Testis (tissue), 2 donors: ENCODE measurements around the gene BDH2.

ENCODE experiments used
- POLR2A ChIP-seq: fragments of 450-650 bp; IDR thresholded peaks from one replicate; pipeline ENCODE4 v1.6.1; 2017; ENCODE audit warnings: antibody characterized with exemption, mild to moderate bottlenecking, moderate library complexity
- TF ChIP-seq, protein P1 (sequence below), 3 experiments: fragments of 450-650 bp in 2 of 3; fragments of 200-600 bp in 1 of 3; sonication (generic) in 1 of 3; IDR thresholded peaks; one replicate each; pipeline ENCODE4 v1.5.1; 2016 to 2019; ENCODE audit warnings: antibody characterized with exemption in 3 of 3, mild to moderate bottlenecking in 2 of 3, moderate library complexity in 1 of 3

DNA sequence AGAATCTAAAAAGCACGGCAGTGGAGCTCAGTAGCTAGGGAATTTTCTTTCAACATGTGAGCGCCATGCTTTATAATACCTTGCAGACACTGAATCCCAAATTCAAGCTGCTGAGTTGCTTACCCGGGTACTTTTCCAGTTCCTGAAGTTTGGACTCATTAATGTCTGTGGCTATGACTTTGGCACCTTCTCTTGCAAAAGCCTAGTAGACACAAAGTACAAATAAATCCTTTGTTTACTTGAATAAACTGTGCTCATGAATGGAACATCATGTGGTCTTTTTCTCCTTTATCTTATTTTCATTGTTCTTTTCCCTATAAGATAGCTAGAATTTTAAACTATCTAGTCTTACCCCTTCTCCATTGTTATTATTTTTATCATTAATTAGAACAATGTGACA is 4.6 kb downstream of the BDH2 start:
- TF ChIP-seq, protein P1, sequence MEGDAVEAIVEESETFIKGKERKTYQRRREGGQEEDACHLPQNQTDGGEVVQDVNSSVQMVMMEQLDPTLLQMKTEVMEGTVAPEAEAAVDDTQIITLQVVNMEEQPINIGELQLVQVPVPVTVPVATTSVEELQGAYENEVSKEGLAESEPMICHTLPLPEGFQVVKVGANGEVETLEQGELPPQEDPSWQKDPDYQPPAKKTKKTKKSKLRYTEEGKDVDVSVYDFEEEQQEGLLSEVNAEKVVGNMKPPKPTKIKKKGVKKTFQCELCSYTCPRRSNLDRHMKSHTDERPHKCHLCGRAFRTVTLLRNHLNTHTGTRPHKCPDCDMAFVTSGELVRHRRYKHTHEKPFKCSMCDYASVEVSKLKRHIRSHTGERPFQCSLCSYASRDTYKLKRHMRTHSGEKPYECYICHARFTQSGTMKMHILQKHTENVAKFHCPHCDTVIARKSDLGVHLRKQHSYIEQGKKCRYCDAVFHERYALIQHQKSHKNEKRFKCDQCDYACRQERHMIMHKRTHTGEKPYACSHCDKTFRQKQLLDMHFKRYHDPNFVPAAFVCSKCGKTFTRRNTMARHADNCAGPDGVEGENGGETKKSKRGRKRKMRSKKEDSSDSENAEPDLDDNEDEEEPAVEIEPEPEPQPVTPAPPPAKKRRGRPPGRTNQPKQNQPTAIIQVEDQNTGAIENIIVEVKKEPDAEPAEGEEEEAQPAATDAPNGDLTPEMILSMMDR (IDR thresholded peaks at IDR 0.05), result no peak
- no peak for TF ChIP-seq POLR2A
